ENCODE results near the gene ERGIC3. TPM values are rescaled to one million over a fixed set of nuclear protein-coding genes. Genes with fewer than 3 reads are reported as not detected.

ERGIC3 gene
- polyA plus RNA-seq, 1 of the 3 experiments (the other 2 are of a cell fraction) = 661 TPM

DNA sequence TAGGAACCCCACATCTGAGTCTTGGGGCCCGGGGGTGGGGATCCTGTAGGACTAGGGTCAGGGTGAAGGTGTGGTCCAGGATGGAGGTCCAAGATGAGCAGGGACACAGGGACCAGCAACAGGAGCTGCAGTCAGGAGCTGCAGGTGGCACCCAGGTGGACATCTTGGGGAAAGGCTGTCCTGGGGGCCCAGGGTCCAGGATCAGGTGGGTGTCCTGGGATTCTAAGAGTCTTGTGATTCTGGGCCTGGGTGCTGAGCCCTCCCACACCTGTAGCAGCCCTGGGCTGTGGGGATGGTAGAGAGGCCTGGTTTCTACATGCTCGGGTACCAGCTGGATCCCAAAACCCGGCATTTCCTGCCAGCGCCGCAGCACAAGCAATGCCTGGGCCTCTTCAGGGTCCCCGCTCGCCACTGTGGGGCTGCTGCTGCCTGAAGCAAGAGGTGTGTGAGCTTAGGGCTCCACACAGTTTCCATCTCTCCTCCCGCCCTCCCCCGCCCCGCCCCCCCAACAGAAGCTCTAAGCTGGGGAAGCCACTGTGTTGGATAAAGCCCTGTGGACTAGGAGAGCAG, 20.7 kb downstream of the ERGIC3 start:
- DNase-seq = no peak
- TF ChIP-seq FOXM1 (IDR thresholded peaks at IDR 0.05; ENCODE audit: low read depth) = no peak
- TF ChIP-seq, protein P1, sequence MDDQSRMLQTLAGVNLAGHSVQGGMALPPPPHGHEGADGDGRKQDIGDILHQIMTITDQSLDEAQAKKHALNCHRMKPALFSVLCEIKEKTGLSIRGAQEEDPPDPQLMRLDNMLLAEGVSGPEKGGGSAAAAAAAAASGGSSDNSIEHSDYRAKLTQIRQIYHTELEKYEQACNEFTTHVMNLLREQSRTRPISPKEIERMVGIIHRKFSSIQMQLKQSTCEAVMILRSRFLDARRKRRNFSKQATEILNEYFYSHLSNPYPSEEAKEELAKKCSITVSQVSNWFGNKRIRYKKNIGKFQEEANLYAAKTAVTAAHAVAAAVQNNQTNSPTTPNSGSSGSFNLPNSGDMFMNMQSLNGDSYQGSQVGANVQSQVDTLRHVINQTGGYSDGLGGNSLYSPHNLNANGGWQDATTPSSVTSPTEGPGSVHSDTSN (IDR thresholded peaks at IDR 0.05) = no peak
- TF ChIP-seq, protein P2, sequence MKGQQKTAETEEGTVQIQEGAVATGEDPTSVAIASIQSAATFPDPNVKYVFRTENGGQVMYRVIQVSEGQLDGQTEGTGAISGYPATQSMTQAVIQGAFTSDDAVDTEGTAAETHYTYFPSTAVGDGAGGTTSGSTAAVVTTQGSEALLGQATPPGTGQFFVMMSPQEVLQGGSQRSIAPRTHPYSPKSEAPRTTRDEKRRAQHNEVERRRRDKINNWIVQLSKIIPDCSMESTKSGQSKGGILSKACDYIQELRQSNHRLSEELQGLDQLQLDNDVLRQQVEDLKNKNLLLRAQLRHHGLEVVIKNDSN (IDR thresholded peaks at IDR 0.05; ENCODE audit: borderline replicate concordance, low read depth) = no peak
- TF ChIP-seq NRF1 (IDR thresholded peaks at IDR 0.05; ENCODE audit: low read depth, low read length) = no peak
- TF ChIP-seq, protein P3, sequence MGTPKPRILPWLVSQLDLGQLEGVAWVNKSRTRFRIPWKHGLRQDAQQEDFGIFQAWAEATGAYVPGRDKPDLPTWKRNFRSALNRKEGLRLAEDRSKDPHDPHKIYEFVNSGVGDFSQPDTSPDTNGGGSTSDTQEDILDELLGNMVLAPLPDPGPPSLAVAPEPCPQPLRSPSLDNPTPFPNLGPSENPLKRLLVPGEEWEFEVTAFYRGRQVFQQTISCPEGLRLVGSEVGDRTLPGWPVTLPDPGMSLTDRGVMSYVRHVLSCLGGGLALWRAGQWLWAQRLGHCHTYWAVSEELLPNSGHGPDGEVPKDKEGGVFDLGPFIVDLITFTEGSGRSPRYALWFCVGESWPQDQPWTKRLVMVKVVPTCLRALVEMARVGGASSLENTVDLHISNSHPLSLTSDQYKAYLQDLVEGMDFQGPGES (IDR thresholded peaks at IDR 0.05; ENCODE audit: low read depth, low read length) = no peak
- TF ChIP-seq POLR2AphosphoS5 (IDR thresholded peaks at IDR 0.05; ENCODE audit: low read depth, low read length) = no peak
- TF ChIP-seq YY1 (IDR thresholded peaks at IDR 0.05; ENCODE audit: low read depth) = no peak
- no peak for TF ChIP-seq RXRA (IDR thresholded peaks at IDR 0.05; ENCODE audit: borderline replicate concordance, low read depth)
- TF ChIP-seq SMC3 (IDR thresholded peaks at IDR 0.05; ENCODE audit: low read depth, low read length) = no peak
- TF ChIP-seq, protein P4, sequence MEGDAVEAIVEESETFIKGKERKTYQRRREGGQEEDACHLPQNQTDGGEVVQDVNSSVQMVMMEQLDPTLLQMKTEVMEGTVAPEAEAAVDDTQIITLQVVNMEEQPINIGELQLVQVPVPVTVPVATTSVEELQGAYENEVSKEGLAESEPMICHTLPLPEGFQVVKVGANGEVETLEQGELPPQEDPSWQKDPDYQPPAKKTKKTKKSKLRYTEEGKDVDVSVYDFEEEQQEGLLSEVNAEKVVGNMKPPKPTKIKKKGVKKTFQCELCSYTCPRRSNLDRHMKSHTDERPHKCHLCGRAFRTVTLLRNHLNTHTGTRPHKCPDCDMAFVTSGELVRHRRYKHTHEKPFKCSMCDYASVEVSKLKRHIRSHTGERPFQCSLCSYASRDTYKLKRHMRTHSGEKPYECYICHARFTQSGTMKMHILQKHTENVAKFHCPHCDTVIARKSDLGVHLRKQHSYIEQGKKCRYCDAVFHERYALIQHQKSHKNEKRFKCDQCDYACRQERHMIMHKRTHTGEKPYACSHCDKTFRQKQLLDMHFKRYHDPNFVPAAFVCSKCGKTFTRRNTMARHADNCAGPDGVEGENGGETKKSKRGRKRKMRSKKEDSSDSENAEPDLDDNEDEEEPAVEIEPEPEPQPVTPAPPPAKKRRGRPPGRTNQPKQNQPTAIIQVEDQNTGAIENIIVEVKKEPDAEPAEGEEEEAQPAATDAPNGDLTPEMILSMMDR (IDR thresholded peaks at IDR 0.05) = no peak
- TF ChIP-seq, protein P5, sequence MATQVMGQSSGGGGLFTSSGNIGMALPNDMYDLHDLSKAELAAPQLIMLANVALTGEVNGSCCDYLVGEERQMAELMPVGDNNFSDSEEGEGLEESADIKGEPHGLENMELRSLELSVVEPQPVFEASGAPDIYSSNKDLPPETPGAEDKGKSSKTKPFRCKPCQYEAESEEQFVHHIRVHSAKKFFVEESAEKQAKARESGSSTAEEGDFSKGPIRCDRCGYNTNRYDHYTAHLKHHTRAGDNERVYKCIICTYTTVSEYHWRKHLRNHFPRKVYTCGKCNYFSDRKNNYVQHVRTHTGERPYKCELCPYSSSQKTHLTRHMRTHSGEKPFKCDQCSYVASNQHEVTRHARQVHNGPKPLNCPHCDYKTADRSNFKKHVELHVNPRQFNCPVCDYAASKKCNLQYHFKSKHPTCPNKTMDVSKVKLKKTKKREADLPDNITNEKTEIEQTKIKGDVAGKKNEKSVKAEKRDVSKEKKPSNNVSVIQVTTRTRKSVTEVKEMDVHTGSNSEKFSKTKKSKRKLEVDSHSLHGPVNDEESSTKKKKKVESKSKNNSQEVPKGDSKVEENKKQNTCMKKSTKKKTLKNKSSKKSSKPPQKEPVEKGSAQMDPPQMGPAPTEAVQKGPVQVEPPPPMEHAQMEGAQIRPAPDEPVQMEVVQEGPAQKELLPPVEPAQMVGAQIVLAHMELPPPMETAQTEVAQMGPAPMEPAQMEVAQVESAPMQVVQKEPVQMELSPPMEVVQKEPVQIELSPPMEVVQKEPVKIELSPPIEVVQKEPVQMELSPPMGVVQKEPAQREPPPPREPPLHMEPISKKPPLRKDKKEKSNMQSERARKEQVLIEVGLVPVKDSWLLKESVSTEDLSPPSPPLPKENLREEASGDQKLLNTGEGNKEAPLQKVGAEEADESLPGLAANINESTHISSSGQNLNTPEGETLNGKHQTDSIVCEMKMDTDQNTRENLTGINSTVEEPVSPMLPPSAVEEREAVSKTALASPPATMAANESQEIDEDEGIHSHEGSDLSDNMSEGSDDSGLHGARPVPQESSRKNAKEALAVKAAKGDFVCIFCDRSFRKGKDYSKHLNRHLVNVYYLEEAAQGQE (IDR thresholded peaks at IDR 0.05; ENCODE audit: low read depth, low read length) = no peak
- TF ChIP-seq, protein P6, sequence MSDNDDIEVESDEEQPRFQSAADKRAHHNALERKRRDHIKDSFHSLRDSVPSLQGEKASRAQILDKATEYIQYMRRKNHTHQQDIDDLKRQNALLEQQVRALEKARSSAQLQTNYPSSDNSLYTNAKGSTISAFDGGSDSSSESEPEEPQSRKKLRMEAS (IDR thresholded peaks at IDR 0.05; ENCODE audit: low read depth) = no peak
- TF ChIP-seq TCF12 (IDR thresholded peaks at IDR 0.05) = no peak
- TF ChIP-seq JUND (IDR thresholded peaks at IDR 0.05) = no peak
- TF ChIP-seq RCOR1 (IDR thresholded peaks at IDR 0.05; ENCODE audit: low read length) = no peak
- TF ChIP-seq MEF2A (IDR thresholded peaks at IDR 0.05; ENCODE audit: borderline replicate concordance, low read depth) = no peak
- ChIA-PET POLR2A (interaction anchor here (1.2 kb wide), 1 partner anchor 20 kb away, joined by 3 read pairs; no protein-coding TSS in a partner anchor), CTCF (interaction anchor here (1.0 to 1.7 kb wide), 2 partner anchors 18 to 58 kb away, joined by 3 to 5 read pairs; no protein-coding TSS in a partner anchor)
- Histone ChIP-seq H3K4me2 (no peak overlapping the region), H3K4me1 (ENCODE audit: control insufficient read depth in 1 of 2, insufficient read depth in 2 of 2, low read depth in 1 of 2, low read length in 1 of 2) (no peaks in the 10 kb centered on the region; a peak in 1 of 4 replicates), H3K36me3 (replicated peaks in 1 of 2; ENCODE audit: control insufficient read depth in 1 of 2, insufficient read depth in 2 of 2, low read length in 1 of 2) (peaks cover 0 to 4% of the 10 kb centered on the region in 2 experiments), H3K4me3 (ENCODE audit: low read depth in 2 of 2, low read length in 1 of 2) (no peak overlapping the region), H3K79me2 (ENCODE audit: insufficient read depth) (no peaks in the 10 kb centered on the region), H4K20me1 (ENCODE audit: insufficient read depth) (no peaks in the 10 kb centered on the region), H3K27me3 (ENCODE audit: insufficient read depth) (no peaks in the 10 kb centered on the region), H3K9ac (no peak overlapping the region), H3F3A (replicated peaks; ENCODE audit: insufficient read depth) (peaks cover 10% of the 10 kb centered on the region), H3K9me3 (no peaks in the 10 kb centered on the region), H3K9me2 (no peaks in the 10 kb centered on the region), H2AFZ (ENCODE audit: low read depth) (no peak overlapping the region), H3K27ac (ENCODE audit: low read depth in 2 of 2, low read length in 1 of 2) (no peak overlapping the region)
- 82% methylated on average over 2 of the region's 10 CpGs for WGBS (ENCODE audit: low lambda C conversion rate)
